NOMO-1 (cell line): ENCODE results near the gene MTCL1.

Source experiments
- DNase-seq, 2 experiments: peaks; one replicate each; lab custom pipeline; 2025; ENCODE audit not compliant: unreplicated experiment in 2 of 2; lab: John Stamatoyannopoulos, UW

Gene MTCL1

GRCh38 chr18:8826971-8827370, 121.6 kb downstream of the MTCL1 start:
- DNase-seq, result no peak

- no peak for DNase-seq
Observed at GRCh38 chr18:8828300-8828699, 122.9 kb downstream of the MTCL1 start.

- DNase-seq, result no peak
Observed at GRCh38 chr18:8828798-8829197, 123.4 kb downstream of the MTCL1 start.

GRCh38 chr18:8830067-8831060, 125.0 kb downstream of the MTCL1 start:
- DNase-seq, result no peak

- DNase-seq, result no peak
Observed at GRCh38 chr18:8831112-8831511, 125.8 kb downstream of the MTCL1 start.

GRCh38 chr18:8831531-8831930, 126.2 kb downstream of the MTCL1 start:
- DNase-seq, result no peak

- DNase-seq, result no peak
Observed at GRCh38 chr18:8833480-8833879, 128.1 kb downstream of the MTCL1 start.

- DNase-seq, result no peak
Observed at GRCh38 chr18:8834881-8835280, 129.5 kb downstream of the MTCL1 start.

- DNase-seq, result no peak
Observed at GRCh38 chr18:8835521-8835953, 130.2 kb downstream of the MTCL1 start.

GRCh38 chr18:8839281-8839680, 133.9 kb downstream of the MTCL1 start:
- DNase-seq, result no peak

- no peak for DNase-seq
Observed at GRCh38 chr18:8841781-8842485, 136.6 kb downstream of the MTCL1 start.

GRCh38 chr18:8842506-8842905, 137.2 kb downstream of the MTCL1 start:
- no peak for DNase-seq

GRCh38 chr18:8843005-8843404, 137.6 kb downstream of the MTCL1 start:
- DNase-seq, result no peak

- no peak for DNase-seq
Observed at GRCh38 chr18:8844721-8845148, 139.4 kb downstream of the MTCL1 start.

GRCh38 chr18:8845506-8845905, 140.2 kb downstream of the MTCL1 start:
- no peak for DNase-seq

GRCh38 chr18:8847066-8847755, 141.9 kb downstream of the MTCL1 start:
- no peak for DNase-seq

- no peak for DNase-seq
Observed at GRCh38 chr18:8847900-8848299, 142.5 kb downstream of the MTCL1 start.

- no peak for DNase-seq
Observed at GRCh38 chr18:8848541-8848940, 143.2 kb downstream of the MTCL1 start.

- DNase-seq, result no peak
Observed at GRCh38 chr18:8849696-8850095, 144.3 kb downstream of the MTCL1 start.

- DNase-seq, result no peak
Observed at GRCh38 chr18:8851659-8852058, 146.3 kb downstream of the MTCL1 start.

- DNase-seq, result no peak
Observed at GRCh38 chr18:8854550-8854949, 149.2 kb downstream of the MTCL1 start.
